Measurements from ENCODE around the gene SUFU.

The SUFU gene

GRCh38 chr10:102633287-102633686 is 129.5 kb downstream of the SUFU start:
- DNase-seq, result no peak

GRCh38 chr10:102633848-102634247 is 130.1 kb downstream of the SUFU start:
- DNase-seq, result no peak

- DNase-seq, result no peak
These were observed 130.9 kb downstream of the SUFU start for GRCh38 chr10:102634686-102635085.

- DNase-seq, result no peak
These were observed 131.6 kb downstream of the SUFU start for GRCh38 chr10:102635377-102635776.

GRCh38 chr10:102639537-102639936 is 135.8 kb downstream of the SUFU start:
- DNase-seq, result no peak

- DNase-seq, result no peak
These were observed 137.6 kb downstream of the SUFU start for GRCh38 chr10:102641402-102641801.

- peak; percentile 86 to 99 (median 98) for DNase-seq
These were observed 138.3 kb downstream of the SUFU start for GRCh38 chr10:102641880-102642735.

GRCh38 chr10:102642736-102643335 is 139.1 kb downstream of the SUFU start:
- DNase-seq, result peak in 33 of 56 donors; percentile 31 to 82 (median 65)

- peak in 50 of 56 donors; percentile 35 to 86 (median 72) for DNase-seq
These were observed 139.7 kb downstream of the SUFU start for GRCh38 chr10:102643336-102644065.

- peak in 25 of 56 donors; percentile 32 to 80 (median 59) for DNase-seq
These were observed 140.4 kb downstream of the SUFU start, which contains the start of gene TRIM8 for GRCh38 chr10:102644066-102644645. Gene TRIM8 (plus strand): TSS chr10:102644479. CDS start chr10:102644618, 139 bp downstream.

GRCh38 chr10:102644646-102645387 is 141.0 kb downstream of the SUFU start:
- DNase-seq, result peak in 51 of 56 donors; percentile 39 to 87 (median 75)

GRCh38 chr10:102645388-102645740 is 141.6 kb downstream of the SUFU start:
- DNase-seq, result peak in 48 of 56 donors; percentile 43 to 87 (median 74)

- peak in 38 of 56 donors; percentile 28 to 83 (median 68) for DNase-seq
These were observed 142.2 kb downstream of the SUFU start for GRCh38 chr10:102645741-102646609.

- peak in 37 of 56 donors; percentile 28 to 78 (median 50) for DNase-seq
These were observed 143.1 kb downstream of the SUFU start for GRCh38 chr10:102646610-102647442.

GRCh38 chr10:102647443-102648268 is 143.9 kb downstream of the SUFU start:
- no peak for DNase-seq

- DNase-seq, result peak in 1 of 56 donors; percentile 49
These were observed 144.6 kb downstream of the SUFU start for GRCh38 chr10:102648269-102648888.

Measured in nucleus accumbens (tissue), 56 donors.